ENCODE data around the gene DPH5. TPM values are rescaled to one million over a fixed set of nuclear protein-coding genes. Genes with fewer than 3 reads are reported as not detected.

DPH5 gene
- polyA plus RNA-seq, 1 of the 3 experiments (the other 2 are of a cell fraction): 36.6 TPM

GRCh38 chr1:100952104-100952745 is 73.4 kb downstream of the DPH5 start:
- Histone ChIP-seq H3K9ac (no peak overlapping the region), H3F3A (replicated peaks; ENCODE audit: insufficient read depth) (peaks cover 8% of the 10 kb centered on the region), H3K27ac (ENCODE audit: low read depth in 2 of 2, low read length in 1 of 2) (no peak overlapping the region), H2AFZ (ENCODE audit: low read depth) (no peak overlapping the region), H3K4me3 (ENCODE audit: low read depth in 2 of 2, low read length in 1 of 2) (no peak overlapping the region), H3K9me2 (no peaks in the 10 kb centered on the region), H3K9me3 (no peaks in the 10 kb centered on the region), H3K79me2 (ENCODE audit: insufficient read depth) (peaks cover 22% of the 10 kb centered on the region; the same call in 1 of the 2 replicates), H3K27me3 (ENCODE audit: insufficient read depth) (no peaks in the 10 kb centered on the region), H4K20me1 (ENCODE audit: insufficient read depth) (no peaks in the 10 kb centered on the region; the same call in 1 of the 2 replicates), H3K4me1 (ENCODE audit: control insufficient read depth in 1 of 2, insufficient read depth in 2 of 2, low read depth in 1 of 2, low read length in 1 of 2) (peaks cover 12 to 14% of the 10 kb centered on the region in 2 experiments; a peak in 3 of 4 replicates), H3K4me2 (no peak overlapping the region), H3K36me3 (replicated peaks in 1 of 2; ENCODE audit: control insufficient read depth in 1 of 2, insufficient read depth in 2 of 2, low read length in 1 of 2) (peaks cover 11 to 16% of the 10 kb centered on the region in 2 experiments)
- WGBS (ENCODE audit: low lambda C conversion rate): 97% methylated on average over 4 of the region's 4 CpGs
- TF ChIP-seq NRF1 (IDR thresholded peaks at IDR 0.05; ENCODE audit: low read depth, low read length) (no peak), NFIC (IDR thresholded peaks at IDR 0.05; ENCODE audit: borderline replicate concordance) (no peak), RFX5 (IDR thresholded peaks at IDR 0.05; ENCODE audit: low read length) (no peak), MXI1 (IDR thresholded peaks at IDR 0.05; ENCODE audit: low read depth, low read length) (no peak), SIN3A (IDR thresholded peaks at IDR 0.05; ENCODE audit: borderline replicate concordance, low read depth, low read length) (no peak), FOSL2 (IDR thresholded peaks at IDR 0.05; ENCODE audit: borderline replicate concordance, low read depth) (no peak), JUND (IDR thresholded peaks at IDR 0.05) (no peak), TEAD4 (IDR thresholded peaks at IDR 0.05; ENCODE audit: borderline replicate concordance, insufficient read depth) (no peak), USF1 (IDR thresholded peaks at IDR 0.05; ENCODE audit: borderline replicate concordance, low read depth) (no peak), FOXM1 (IDR thresholded peaks at IDR 0.05; ENCODE audit: low read depth) (no peak), RCOR1 (IDR thresholded peaks at IDR 0.05; ENCODE audit: low read length) (no peak), GABPA (IDR thresholded peaks at IDR 0.05; ENCODE audit: low read depth) (no peak), FOXJ3 (CRISPR knock-in tag; IDR thresholded peaks at IDR 0.05) (no peak), PBX3 (IDR thresholded peaks at IDR 0.05) (no peak), ZBTB33 (IDR thresholded peaks at IDR 0.05; ENCODE audit: borderline replicate concordance, low read depth) (no peak), EZH2phosphoT487 (IDR thresholded peaks at IDR 0.05; ENCODE audit: borderline replicate concordance, low read depth) (no peak), YY1 (IDR thresholded peaks at IDR 0.05; ENCODE audit: low read depth) (no peak), USF2 (IDR thresholded peaks at IDR 0.05; ENCODE audit: borderline replicate concordance, low read depth, low read length) (no peak), POLR2AphosphoS5 (IDR thresholded peaks at IDR 0.05; ENCODE audit: low read depth, low read length) (no peak), ELF1 (IDR thresholded peaks at IDR 0.05) (no peak)
- ChIA-PET POLR2A (no interaction called here), CTCF (no interaction called here)
- no peak for DNase-seq

Measured in SK-N-SH (cell line).